Measurements from ENCODE around the gene ARID1B. TPM values are rescaled to one million over a fixed set of nuclear protein-coding genes. Genes with fewer than 3 reads are reported as not detected.

ARID1B gene
- total RNA-seq, 6 experiments from 2014 or later = 32.5 to 44.3 (median 36.5) TPM

DNA sequence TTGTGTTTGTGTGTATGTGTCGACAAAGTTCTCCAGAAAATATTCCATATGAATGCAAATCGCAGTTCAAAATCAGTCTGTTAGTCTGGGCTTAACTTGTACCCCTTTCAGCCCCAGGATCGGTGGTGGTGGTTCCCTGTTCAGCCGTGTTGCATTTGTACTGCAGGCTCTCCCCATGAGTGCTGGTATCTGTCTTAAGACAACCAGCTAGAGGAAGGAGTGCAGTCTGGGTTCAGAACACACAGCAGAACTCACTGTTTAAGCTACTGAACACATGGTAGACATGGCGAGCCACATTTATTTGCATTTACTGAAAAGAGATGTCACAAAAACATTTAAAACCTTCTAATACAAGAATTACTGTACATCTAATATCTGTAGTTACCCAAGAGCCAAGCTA is 192.1 kb downstream of the ARID1B start:
- peaks cover 27% of the 10 kb centered on the region for H3K4me1 Mint-ChIP-seq (ENCODE audit: low read depth)
- H3K36me3 Mint-ChIP-seq (ENCODE audit: low read depth) = no peaks in the 10 kb centered on the region
- H3K9me3 Mint-ChIP-seq = no peaks in the 10 kb centered on the region
- DNase-seq = no peak
- TF ChIP-seq, protein P1, sequence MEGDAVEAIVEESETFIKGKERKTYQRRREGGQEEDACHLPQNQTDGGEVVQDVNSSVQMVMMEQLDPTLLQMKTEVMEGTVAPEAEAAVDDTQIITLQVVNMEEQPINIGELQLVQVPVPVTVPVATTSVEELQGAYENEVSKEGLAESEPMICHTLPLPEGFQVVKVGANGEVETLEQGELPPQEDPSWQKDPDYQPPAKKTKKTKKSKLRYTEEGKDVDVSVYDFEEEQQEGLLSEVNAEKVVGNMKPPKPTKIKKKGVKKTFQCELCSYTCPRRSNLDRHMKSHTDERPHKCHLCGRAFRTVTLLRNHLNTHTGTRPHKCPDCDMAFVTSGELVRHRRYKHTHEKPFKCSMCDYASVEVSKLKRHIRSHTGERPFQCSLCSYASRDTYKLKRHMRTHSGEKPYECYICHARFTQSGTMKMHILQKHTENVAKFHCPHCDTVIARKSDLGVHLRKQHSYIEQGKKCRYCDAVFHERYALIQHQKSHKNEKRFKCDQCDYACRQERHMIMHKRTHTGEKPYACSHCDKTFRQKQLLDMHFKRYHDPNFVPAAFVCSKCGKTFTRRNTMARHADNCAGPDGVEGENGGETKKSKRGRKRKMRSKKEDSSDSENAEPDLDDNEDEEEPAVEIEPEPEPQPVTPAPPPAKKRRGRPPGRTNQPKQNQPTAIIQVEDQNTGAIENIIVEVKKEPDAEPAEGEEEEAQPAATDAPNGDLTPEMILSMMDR (IDR thresholded peaks at IDR 0.05) = no peak
- no peak overlapping the region for H3K27ac Mint-ChIP-seq
- no peak overlapping the region for H3K4me3 Mint-ChIP-seq
- no peaks in the 10 kb centered on the region; the same call in none of the 2 replicates for H3K27me3 Mint-ChIP-seq (ENCODE audit: insufficient read depth)

DNA sequence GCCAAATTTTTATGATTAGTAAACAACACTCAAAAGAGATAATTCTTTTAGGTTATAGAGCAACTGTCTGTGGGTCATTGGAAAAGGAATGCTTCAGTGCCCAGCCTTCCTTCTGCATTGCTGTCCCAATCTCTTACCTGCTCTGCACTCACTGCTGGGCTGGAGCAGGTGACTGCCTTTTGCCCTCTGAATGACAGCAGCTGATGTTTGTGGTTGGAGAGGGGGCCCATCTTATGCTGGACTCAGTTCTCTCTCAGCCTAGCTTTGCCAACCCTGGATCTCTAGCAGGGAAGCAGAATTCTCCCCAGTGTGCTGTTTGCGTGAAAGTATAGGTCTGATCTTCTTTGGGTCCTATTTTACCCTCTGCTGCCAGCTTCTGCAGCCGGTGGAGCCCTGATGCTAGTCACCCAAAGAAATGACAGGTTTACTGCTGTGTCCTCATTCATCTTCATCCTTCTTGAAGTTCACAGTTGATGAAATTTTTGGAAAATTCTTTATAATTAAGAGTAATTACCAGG is 193.5 kb downstream of the ARID1B start:
- Mint-ChIP-seq H3K9me3 (no peaks in the 10 kb centered on the region), H3K27me3 (ENCODE audit: insufficient read depth) (no peaks in the 10 kb centered on the region; the same call in none of the 2 replicates), H3K27ac (no peak overlapping the region), H3K36me3 (ENCODE audit: low read depth) (no peaks in the 10 kb centered on the region), H3K4me3 (no peak overlapping the region), H3K4me1 (ENCODE audit: low read depth) (peaks cover 14% of the 10 kb centered on the region)
- TF ChIP-seq, protein P1 (IDR thresholded peaks at IDR 0.05) = no peak
- DNase-seq = no peak

DNA sequence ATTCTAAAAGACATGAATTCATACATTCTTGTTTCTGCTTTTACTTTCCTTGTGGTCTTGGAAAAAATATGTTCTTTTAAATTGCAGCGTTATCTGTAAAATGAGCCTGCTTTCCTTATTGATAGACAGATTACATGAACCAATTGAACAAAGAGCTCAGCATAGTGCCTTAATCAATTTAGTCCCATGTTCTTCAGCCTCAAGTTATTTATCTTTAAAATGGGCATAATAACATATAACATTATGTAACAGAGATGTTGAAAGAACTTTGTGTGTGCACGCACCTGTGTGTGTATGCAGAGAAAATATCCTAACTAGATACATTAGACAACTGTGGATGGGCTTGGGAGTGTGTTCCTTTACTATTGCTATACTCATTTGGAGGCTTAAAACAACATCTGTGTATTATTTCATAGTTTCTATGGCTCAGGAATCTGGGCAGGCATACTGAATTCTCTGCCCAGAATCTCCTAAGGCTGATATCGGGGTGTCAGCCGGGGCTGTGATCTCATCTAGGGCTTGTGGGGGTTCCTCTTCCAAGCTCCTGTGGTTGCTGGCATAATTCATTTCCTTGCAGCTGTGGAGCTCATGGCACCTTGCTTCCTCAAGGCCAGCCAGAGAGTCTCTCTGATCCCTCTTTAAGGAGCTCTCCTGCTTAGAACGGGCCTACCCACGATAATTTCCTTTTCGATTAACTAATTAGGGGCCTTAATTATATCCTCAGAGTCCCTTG is 194.1 kb downstream of the ARID1B start:
- no peak overlapping the region for H3K4me3 Mint-ChIP-seq
- no peaks in the 10 kb centered on the region for H3K9me3 Mint-ChIP-seq
- TF ChIP-seq, protein P1 (IDR thresholded peaks at IDR 0.05) = no peak
- H3K4me1 Mint-ChIP-seq (ENCODE audit: low read depth) = peaks cover 15% of the 10 kb centered on the region
- H3K27me3 Mint-ChIP-seq (ENCODE audit: insufficient read depth) = no peaks in the 10 kb centered on the region; the same call in none of the 2 replicates
- no peak for DNase-seq
- H3K36me3 Mint-ChIP-seq (ENCODE audit: low read depth) = no peaks in the 10 kb centered on the region
- H3K27ac Mint-ChIP-seq = no peak overlapping the region; the same call in 1 of the 2 replicates

DNA sequence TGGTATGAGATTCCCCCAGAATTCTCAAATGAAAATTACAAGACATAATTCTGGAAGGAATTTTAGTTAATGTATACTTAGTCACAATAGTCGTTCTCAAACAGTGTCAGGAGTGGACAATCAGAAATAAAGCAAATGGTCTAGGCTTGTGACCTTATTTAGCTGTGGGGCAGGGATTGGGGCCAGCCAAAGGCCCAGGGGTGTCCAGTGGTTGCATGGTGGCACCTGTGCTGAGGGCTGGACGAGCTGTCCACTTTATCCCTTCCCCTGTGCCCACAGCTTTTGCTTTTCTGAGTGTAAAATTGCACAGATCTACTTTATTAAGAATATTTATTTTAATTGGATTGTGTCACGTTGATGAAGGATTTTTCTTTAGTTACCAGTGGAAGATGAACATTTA is 195.0 kb downstream of the ARID1B start:
- Mint-ChIP-seq H3K36me3 (ENCODE audit: low read depth) (no peaks in the 10 kb centered on the region), H3K4me1 (ENCODE audit: low read depth) (peaks cover 18% of the 10 kb centered on the region), H3K4me3 (no peak overlapping the region), H3K9me3 (no peaks in the 10 kb centered on the region), H3K27me3 (ENCODE audit: insufficient read depth) (no peaks in the 10 kb centered on the region; the same call in none of the 2 replicates), H3K27ac (no peak overlapping the region)
- TF ChIP-seq, protein P1 (IDR thresholded peaks at IDR 0.05) = no peak
- DNase-seq = no peak

DNA sequence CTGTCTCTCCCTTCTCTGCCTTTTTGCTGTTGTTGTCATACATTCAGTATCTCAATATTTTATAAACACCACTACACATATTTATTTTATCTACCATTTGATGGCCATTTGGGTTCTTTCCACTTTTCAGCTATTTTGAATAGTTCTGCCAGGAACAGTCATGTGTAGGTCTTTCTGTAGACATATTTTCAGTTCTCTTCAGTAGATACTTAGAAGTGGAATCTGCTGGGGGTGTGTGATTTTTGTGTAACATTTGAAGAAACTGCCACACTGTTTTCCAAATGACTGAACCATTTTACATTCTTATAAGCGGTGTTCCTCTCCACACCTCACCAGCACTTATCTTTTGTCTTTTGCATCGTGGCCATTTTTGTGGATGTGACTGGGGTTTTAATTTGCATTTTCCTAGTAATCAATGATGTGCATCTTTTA is 197.7 kb downstream of the ARID1B start:
- H3K36me3 Mint-ChIP-seq (ENCODE audit: low read depth) = no peaks in the 10 kb centered on the region
- no peak for DNase-seq
- TF ChIP-seq, protein P1 (IDR thresholded peaks at IDR 0.05) = no peak
- H3K27ac Mint-ChIP-seq = no peak overlapping the region
- no peak overlapping the region for H3K4me3 Mint-ChIP-seq
- peaks cover 24% of the 10 kb centered on the region for H3K4me1 Mint-ChIP-seq (ENCODE audit: low read depth)
- no peaks in the 10 kb centered on the region; the same call in none of the 2 replicates for H3K27me3 Mint-ChIP-seq (ENCODE audit: insufficient read depth)
- no peaks in the 10 kb centered on the region for H3K9me3 Mint-ChIP-seq
